OCI-LY3 (cell line): Measurements from ENCODE around the gene SPECC1.

ENCODE experiments used
- H2AFZ ChIP-seq: fragments of 200-600, 300-600 bp; shearing (Covaris generic); 2 replicates; pipeline ENCODE4 v1.6.0; 2014; ENCODE audit warnings: antibody characterized with exemption, low read depth, low read length
- H3K27ac ChIP-seq: fragments of 200-600, 300-600 bp; sonication (generic); 2 replicates; pipeline ENCODE4 v1.5.1; 2014; ENCODE audit warnings: mild to moderate bottlenecking, low read length, moderate library complexity, mixed read lengths
- H3K27me3 ChIP-seq: fragments of 200-600, 300-600 bp; sonication (generic); 2 replicates; pipeline ENCODE4 v1.6.1; 2014; ENCODE audit warnings: low read depth, low read length, mixed read lengths
- H3K36me3 ChIP-seq: fragments of 200-600, 300-600 bp; sonication (generic); replicated peaks from 2 replicates; pipeline ENCODE3; 2014; ENCODE audit warnings: low read depth, low read length, mixed read lengths
- H3K4me1 ChIP-seq: fragments of 300-600, 200-600 bp; sonication (generic); 2 replicates; pipeline ENCODE4 v1.6.1; 2014; ENCODE audit warnings: low read length, mixed read lengths
- H3K4me2 ChIP-seq: fragments of 200-600, 300-600 bp; sonication (generic); 2 replicates; pipeline ENCODE4 v1.6.1; 2014; ENCODE audit warnings: low read length, mixed read lengths
- H3K4me3 ChIP-seq: fragments of 300-600, 200-600 bp; sonication (generic); 2 replicates; pipeline ENCODE4 v1.5.1; 2014; ENCODE audit warnings: antibody characterized with exemption, mild to moderate bottlenecking, low read length, moderate library complexity
- H3K79me2 ChIP-seq: fragments of 300-600, 200-600 bp; shearing (Covaris generic); 2 replicates; pipeline ENCODE4 v1.6.1; 2014; ENCODE audit warnings: mild to moderate bottlenecking, low read length, mixed read lengths
- H3K9ac ChIP-seq: fragments of 300-600, 200-600 bp; shearing (Covaris generic); 2 replicates; pipeline ENCODE4 v1.6.0; 2014; ENCODE audit warnings: mild to moderate bottlenecking, low read length, moderate library complexity
- H3K9me3 ChIP-seq: fragments of 200-600, 300-600 bp; shearing (Covaris generic); 2 replicates; pipeline ENCODE4 v1.6.1; 2014; ENCODE audit warnings: low read length, mixed read lengths; ENCODE audit not compliant: insufficient read depth
- H4K20me1 ChIP-seq: fragments of 200-600, 300-600 bp; sonication (generic); 2 replicates; pipeline ENCODE4 v1.6.1; 2016; ENCODE audit warnings: low read length, mixed read lengths; ENCODE audit not compliant: insufficient read depth
- CTCF ChIP-seq: fragments of 200-600, 300-600 bp; sonication (generic); IDR thresholded peaks from 2 replicates; pipeline ENCODE4 v1.5.1; 2014; ENCODE audit warnings: antibody characterized with exemption, low read length, low read depth
- EZH2phosphoT487 ChIP-seq: fragments of 200-600 bp; shearing (Covaris generic); IDR thresholded peaks from 2 replicates; pipeline ENCODE4 v1.6.1; 2018; ENCODE audit warnings: antibody characterized with exemption, mixed run types, low read depth

Gene SPECC1

DNA sequence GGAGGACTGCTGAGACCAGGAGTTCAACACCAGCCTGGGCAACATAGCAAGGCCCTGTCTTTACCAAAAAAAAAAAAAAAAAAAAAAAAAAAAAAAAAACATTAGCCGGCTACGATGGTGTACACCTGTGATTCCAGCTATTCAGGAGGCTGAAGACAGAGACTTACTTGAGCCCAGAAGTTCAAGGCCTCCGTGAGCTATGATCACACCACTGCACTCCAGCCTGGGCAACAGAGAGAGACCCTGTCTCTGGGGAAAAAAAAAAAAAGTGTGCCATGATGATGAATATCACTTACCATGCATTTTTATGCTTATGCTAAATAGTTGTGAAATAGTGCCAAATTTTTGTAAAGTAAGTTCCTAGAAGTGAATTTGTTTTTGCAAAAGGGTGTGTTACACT, 261.2 kb downstream of the SPECC1 start:
- H3K79me2 ChIP-seq: no peaks in the 10 kb centered on the region
- no peak overlapping the region for H3K9ac ChIP-seq
- no peak overlapping the region for H3K27ac ChIP-seq
- H3K4me1 ChIP-seq: no peaks in the 10 kb centered on the region
- H4K20me1 ChIP-seq: no peaks in the 10 kb centered on the region
- no peaks in the 10 kb centered on the region for H3K27me3 ChIP-seq
- no peak for TF ChIP-seq CTCF
- TF ChIP-seq EZH2phosphoT487: no peak
- H2AFZ ChIP-seq: no peak overlapping the region
- no peaks in the 10 kb centered on the region for H3K9me3 ChIP-seq
- no peak overlapping the region for H3K4me2 ChIP-seq
- H3K4me3 ChIP-seq: no peak overlapping the region
- H3K36me3 ChIP-seq: no peaks in the 10 kb centered on the region

- Histone ChIP-seq H3K9ac (no peak overlapping the region), H3K27ac (no peak overlapping the region), H3K27me3 (no peaks in the 10 kb centered on the region), H3K9me3 (no peaks in the 10 kb centered on the region), H3K4me2 (no peak overlapping the region), H4K20me1 (no peaks in the 10 kb centered on the region), H3K36me3 (no peaks in the 10 kb centered on the region), H3K79me2 (no peaks in the 10 kb centered on the region), H3K4me3 (no peak overlapping the region), H2AFZ (no peak overlapping the region), H3K4me1 (no peaks in the 10 kb centered on the region)
- no peak for TF ChIP-seq CTCF
- no peak for TF ChIP-seq EZH2phosphoT487
Measured at GRCh38 chr17:20271011-20271610, 262.0 kb downstream of the SPECC1 start.

DNA sequence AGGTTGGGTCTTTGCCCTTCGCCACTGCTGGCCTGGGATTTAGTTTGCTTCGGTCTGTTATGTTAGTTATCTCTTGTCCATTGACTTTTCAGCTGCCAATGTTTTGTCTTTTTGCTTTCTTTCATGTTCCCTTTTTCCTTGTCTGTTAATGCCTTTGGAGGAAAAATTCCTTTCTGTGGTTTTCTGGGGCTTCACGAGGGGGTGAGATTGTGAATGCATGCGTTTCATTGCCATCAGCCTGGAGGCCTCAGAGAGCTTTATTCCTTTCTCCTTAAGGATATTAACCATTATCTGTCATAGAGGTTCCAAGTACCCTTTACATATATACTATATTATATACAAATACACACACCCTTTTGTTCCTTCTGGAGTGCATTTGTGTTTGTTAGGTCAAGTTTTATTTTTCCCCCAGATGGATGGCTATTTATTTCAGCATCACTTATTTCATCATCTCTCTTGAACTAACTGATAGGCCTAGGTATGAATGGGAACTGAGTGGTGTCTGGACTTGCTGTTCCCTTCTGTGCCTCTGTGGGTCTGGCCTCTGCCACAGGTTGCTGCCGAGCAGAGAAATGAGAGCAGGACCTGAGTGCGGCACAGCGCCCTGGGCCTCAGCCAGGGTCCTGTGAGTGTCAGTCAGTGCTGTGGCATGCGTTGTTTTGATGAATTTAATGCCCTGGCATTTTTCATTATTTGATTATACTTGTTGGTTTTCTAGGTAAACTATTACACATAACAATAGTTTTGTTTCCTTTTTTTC, 264.8 kb downstream of the SPECC1 start:
- H4K20me1 ChIP-seq: no peaks in the 10 kb centered on the region
- H3K79me2 ChIP-seq: no peaks in the 10 kb centered on the region
- no peak overlapping the region for H3K9ac ChIP-seq
- no peaks in the 10 kb centered on the region for H3K36me3 ChIP-seq
- no peaks in the 10 kb centered on the region for H3K9me3 ChIP-seq
- no peak overlapping the region for H3K4me2 ChIP-seq
- no peak overlapping the region for H3K4me3 ChIP-seq
- no peak overlapping the region for H3K27ac ChIP-seq
- H2AFZ ChIP-seq: no peak overlapping the region
- H3K4me1 ChIP-seq: no peaks in the 10 kb centered on the region
- H3K27me3 ChIP-seq: no peaks in the 10 kb centered on the region
- TF ChIP-seq EZH2phosphoT487 (no peak), CTCF (no peak)

DNA sequence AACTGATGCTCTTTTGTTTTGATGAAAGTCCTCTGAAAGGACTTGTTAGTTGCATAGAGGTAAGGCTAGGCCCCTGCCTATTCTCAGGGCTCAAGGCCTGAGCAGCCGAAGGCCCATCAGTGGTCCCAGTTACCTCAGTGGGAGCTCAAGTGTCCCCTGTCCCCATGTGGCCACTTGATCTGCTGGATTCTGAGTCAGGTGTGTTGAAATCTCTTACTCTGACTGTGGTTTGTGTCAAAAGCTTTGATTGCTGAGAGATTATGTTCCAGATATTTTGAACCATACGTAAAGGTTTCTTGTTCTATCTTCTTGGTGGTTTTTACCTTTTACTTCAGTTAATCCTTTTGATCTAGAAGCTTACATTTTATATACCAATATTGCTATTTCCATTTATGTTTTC, 266.5 kb downstream of the SPECC1 start:
- H3K79me2 ChIP-seq: no peaks in the 10 kb centered on the region
- H4K20me1 ChIP-seq: no peaks in the 10 kb centered on the region
- no peaks in the 10 kb centered on the region for H3K9me3 ChIP-seq
- no peaks in the 10 kb centered on the region for H3K4me1 ChIP-seq
- H3K4me3 ChIP-seq: no peak overlapping the region
- H3K36me3 ChIP-seq: no peaks in the 10 kb centered on the region
- no peaks in the 10 kb centered on the region for H3K27me3 ChIP-seq
- no peak overlapping the region for H2AFZ ChIP-seq
- no peak overlapping the region for H3K4me2 ChIP-seq
- no peak overlapping the region for H3K9ac ChIP-seq
- TF ChIP-seq EZH2phosphoT487: no peak
- TF ChIP-seq CTCF: no peak
- H3K27ac ChIP-seq: no peak overlapping the region
